ENCODE measurements around the gene UFD1. TPM values are rescaled to one million over a fixed set of nuclear protein-coding genes. Genes with fewer than 3 reads are reported as not detected.
A peak's percentile ranks its signal among the peaks of the same experiment; 100 is the strongest.

The UFD1 gene
- total and polyA plus RNA-seq, 7 experiments from 2014 or later, result 46.8 to 87.8 (median 71.8) TPM

- intact Hi-C loops (cut with micrococcal nuclease), result no loop called here
- H3K27ac ChIP-seq (ENCODE audit: low read depth, low read length), result no peak overlapping the region
- Mint-ChIP-seq H3K27ac (no peak overlapping the region), H3K9me3 (peaks cover 0 to 10% (median 5%) of the 10 kb centered on the region in 11 donors), H3K27me3 (no peaks in the 10 kb centered on the region), H3K36me3 (peaks cover 0 to 26% (median 6%) of the 10 kb centered on the region in 5 donors), H3K4me3 (no peak overlapping the region), H3K4me1 (peaks cover 4 to 13% (median 6%) of the 10 kb centered on the region in 7 donors)
- ChIA-PET CTCF (no interaction called here), POLR2A (no interaction called here)
- H3K27me3 ChIP-seq (ENCODE audit: control insufficient read depth in 2 of 2, insufficient read depth in 2 of 2, low read length in 2 of 2), result no peaks in the 10 kb centered on the region
- H3K4me3 ChIP-seq (ENCODE audit: low read length), result no peak overlapping the region
- no peaks in the 10 kb centered on the region for H3K36me3 ChIP-seq (ENCODE audit: control insufficient read depth in 2 of 3, insufficient read depth in 3 of 3, low read length in 3 of 3)
- ATAC-seq (no peak), DNase-seq (no peak)
- no peaks in the 10 kb centered on the region for H3K4me1 ChIP-seq (ENCODE audit: control insufficient read depth in 2 of 2, insufficient read depth in 2 of 2, low read length in 2 of 2)
- no peaks in the 10 kb centered on the region for H3K9me3 ChIP-seq (ENCODE audit: control insufficient read depth in 2 of 3, low read length in 3 of 3)
Observed at GRCh38 chr22:19516378-19517170, 37.6 kb upstream of the UFD1 start.

DNA sequence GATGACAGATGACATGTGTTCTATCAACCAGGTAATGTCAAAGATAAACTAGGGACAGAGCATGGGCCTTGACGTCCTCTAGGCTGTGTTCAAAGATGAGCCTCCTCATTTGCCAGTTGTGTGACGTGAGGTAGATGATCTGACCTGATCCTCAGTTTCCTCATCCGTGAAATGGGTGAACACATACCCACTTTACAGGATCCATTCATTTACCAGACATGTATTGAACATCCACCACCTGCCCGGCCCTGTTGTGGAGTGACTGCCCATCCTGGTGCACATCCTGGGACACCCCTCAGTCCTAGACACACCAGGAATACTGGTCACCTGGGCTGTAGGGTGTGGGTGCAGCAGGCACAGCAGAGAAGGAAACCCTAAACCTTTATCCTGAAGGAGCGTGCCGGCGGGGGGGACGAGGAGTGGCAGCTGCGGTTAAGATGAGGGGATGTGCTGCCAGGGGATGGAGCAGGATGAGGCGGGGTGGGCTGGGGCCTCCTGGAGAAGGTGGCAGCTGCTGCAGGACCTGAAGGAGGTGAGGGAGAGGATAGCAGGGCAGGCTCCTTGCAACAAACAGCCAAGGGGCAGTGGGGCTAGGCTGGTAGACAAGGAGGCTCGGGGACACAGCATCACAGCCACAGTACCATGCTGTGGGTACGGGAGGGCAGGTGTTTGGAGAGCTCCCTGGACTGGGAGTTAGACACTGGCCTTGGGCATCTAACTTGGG is 36.8 kb upstream of the UFD1 start:
- Histone ChIP-seq H3K9me3 (ENCODE audit: control insufficient read depth in 2 of 3, low read length in 3 of 3) (no peaks in the 10 kb centered on the region), H3K27ac (ENCODE audit: low read depth, low read length) (no peak overlapping the region), H3K27me3 (ENCODE audit: control insufficient read depth in 2 of 2, insufficient read depth in 2 of 2, low read length in 2 of 2) (no peaks in the 10 kb centered on the region), H3K4me3 (ENCODE audit: low read length) (no peak overlapping the region), H3K4me1 (ENCODE audit: control insufficient read depth in 2 of 2, insufficient read depth in 2 of 2, low read length in 2 of 2) (no peaks in the 10 kb centered on the region), H3K36me3 (ENCODE audit: control insufficient read depth in 2 of 3, insufficient read depth in 3 of 3, low read length in 3 of 3) (no peaks in the 10 kb centered on the region)
- H3K4me1 Mint-ChIP-seq, result peaks cover 4 to 13% (median 6%) of the 10 kb centered on the region in 7 donors
- peak overlapping the region in 2 of 9 donors; percentile 42 to 46 for H3K27ac Mint-ChIP-seq
- peaks cover 0 to 30% (median 6%) of the 10 kb centered on the region in 5 donors for H3K36me3 Mint-ChIP-seq
- intact Hi-C loops (cut with micrococcal nuclease), result no loop called here
- DNase-seq (no peak), ATAC-seq (no peak)
- no peak overlapping the region for H3K4me3 Mint-ChIP-seq
- H3K27me3 Mint-ChIP-seq, result no peaks in the 10 kb centered on the region
- peaks cover 0 to 10% (median 5%) of the 10 kb centered on the region in 11 donors for H3K9me3 Mint-ChIP-seq
- ChIA-PET CTCF (no interaction called here), POLR2A (no interaction called here)

GRCh38 chr22:19514831-19515565 is 36.0 kb upstream of the UFD1 start:
- intact Hi-C loops (cut with micrococcal nuclease), result no loop called here
- Histone ChIP-seq H3K4me3 (ENCODE audit: low read length) (no peak overlapping the region), H3K36me3 (ENCODE audit: control insufficient read depth in 2 of 3, insufficient read depth in 3 of 3, low read length in 3 of 3) (no peaks in the 10 kb centered on the region), H3K27me3 (ENCODE audit: control insufficient read depth in 2 of 2, insufficient read depth in 2 of 2, low read length in 2 of 2) (no peaks in the 10 kb centered on the region), H3K27ac (ENCODE audit: low read depth, low read length) (no peak overlapping the region), H3K4me1 (ENCODE audit: control insufficient read depth in 2 of 2, insufficient read depth in 2 of 2, low read length in 2 of 2) (no peaks in the 10 kb centered on the region), H3K9me3 (ENCODE audit: control insufficient read depth in 2 of 3, low read length in 3 of 3) (no peaks in the 10 kb centered on the region)
- ATAC-seq (no peak), DNase-seq (no peak)
- H3K27me3 Mint-ChIP-seq, result no peaks in the 10 kb centered on the region
- H3K9me3 Mint-ChIP-seq, result peaks cover 0 to 10% (median 5%) of the 10 kb centered on the region in 11 donors
- POLR2A ChIA-PET, result no interaction called here
- peaks cover 4 to 13% (median 6%) of the 10 kb centered on the region in 7 donors for H3K4me1 Mint-ChIP-seq
- H3K4me3 Mint-ChIP-seq, result no peak overlapping the region
- CTCF ChIA-PET, result no interaction called here
- peaks cover 0 to 31% (median 6%) of the 10 kb centered on the region in 5 donors for H3K36me3 Mint-ChIP-seq
- H3K27ac Mint-ChIP-seq, result peak overlapping the region in 4 of 9 donors; percentile 7 to 72 (median 34)

- peaks cover 0 to 31% (median 6%) of the 10 kb centered on the region in 5 donors for H3K36me3 Mint-ChIP-seq
- H3K27ac ChIP-seq (ENCODE audit: low read depth, low read length), result no peak overlapping the region
- ChIA-PET POLR2A (interaction anchor here (0.6 kb wide), 1 partner anchor 13 kb away, joined by 3 read pairs; no protein-coding TSS in a partner anchor), CTCF (no interaction called here)
- no peaks in the 10 kb centered on the region for H3K27me3 ChIP-seq (ENCODE audit: control insufficient read depth in 2 of 2, insufficient read depth in 2 of 2, low read length in 2 of 2)
- H3K9me3 ChIP-seq (ENCODE audit: control insufficient read depth in 2 of 3, low read length in 3 of 3), result no peaks in the 10 kb centered on the region
- H3K36me3 ChIP-seq (ENCODE audit: control insufficient read depth in 2 of 3, insufficient read depth in 3 of 3, low read length in 3 of 3), result no peaks in the 10 kb centered on the region
- H3K4me3 ChIP-seq (ENCODE audit: low read length), result no peak overlapping the region
- no peak for ATAC-seq
- no peaks in the 10 kb centered on the region for H3K4me1 ChIP-seq (ENCODE audit: control insufficient read depth in 2 of 2, insufficient read depth in 2 of 2, low read length in 2 of 2)
- no peak overlapping the region for H3K27ac Mint-ChIP-seq
- peaks cover 4 to 13% (median 6%) of the 10 kb centered on the region in 7 donors for H3K4me1 Mint-ChIP-seq
- peaks cover 0 to 10% (median 5%) of the 10 kb centered on the region in 11 donors for H3K9me3 Mint-ChIP-seq
- no peak for DNase-seq
- H3K27me3 Mint-ChIP-seq, result no peaks in the 10 kb centered on the region
- no peak overlapping the region for H3K4me3 Mint-ChIP-seq
- intact Hi-C loops (cut with micrococcal nuclease), result no loop called here
Observed at GRCh38 chr22:19513823-19514222, 34.8 kb upstream of the UFD1 start.

- intact Hi-C loops (cut with micrococcal nuclease), result no loop called here
- H3K27me3 ChIP-seq (ENCODE audit: control insufficient read depth in 2 of 2, insufficient read depth in 2 of 2, low read length in 2 of 2), result no peaks in the 10 kb centered on the region
- CTCF ChIA-PET, result no interaction called here
- ATAC-seq (no peak), DNase-seq (no peak)
- H3K4me3 ChIP-seq (ENCODE audit: low read length), result no peak overlapping the region
- no peaks in the 10 kb centered on the region for H3K27me3 Mint-ChIP-seq
- no peak overlapping the region for H3K27ac Mint-ChIP-seq
- H3K9me3 Mint-ChIP-seq, result peaks cover 0 to 10% (median 5%) of the 10 kb centered on the region in 11 donors
- peaks cover 0 to 31% (median 6%) of the 10 kb centered on the region in 5 donors for H3K36me3 Mint-ChIP-seq
- H3K36me3 ChIP-seq (ENCODE audit: control insufficient read depth in 2 of 3, insufficient read depth in 3 of 3, low read length in 3 of 3), result no peaks in the 10 kb centered on the region
- POLR2A ChIA-PET, result no interaction called here
- H3K9me3 ChIP-seq (ENCODE audit: control insufficient read depth in 2 of 3, low read length in 3 of 3), result no peaks in the 10 kb centered on the region
- H3K27ac ChIP-seq (ENCODE audit: low read depth, low read length), result no peak overlapping the region
- H3K4me1 ChIP-seq (ENCODE audit: control insufficient read depth in 2 of 2, insufficient read depth in 2 of 2, low read length in 2 of 2), result peaks cover 0 to 4% of the 10 kb centered on the region in 2 donors
- H3K4me3 Mint-ChIP-seq, result no peak overlapping the region
- peaks cover 7 to 16% (median 10%) of the 10 kb centered on the region in 7 donors for H3K4me1 Mint-ChIP-seq
Observed at GRCh38 chr22:19510919-19511341, 31.9 kb upstream of the UFD1 start.

DNA sequence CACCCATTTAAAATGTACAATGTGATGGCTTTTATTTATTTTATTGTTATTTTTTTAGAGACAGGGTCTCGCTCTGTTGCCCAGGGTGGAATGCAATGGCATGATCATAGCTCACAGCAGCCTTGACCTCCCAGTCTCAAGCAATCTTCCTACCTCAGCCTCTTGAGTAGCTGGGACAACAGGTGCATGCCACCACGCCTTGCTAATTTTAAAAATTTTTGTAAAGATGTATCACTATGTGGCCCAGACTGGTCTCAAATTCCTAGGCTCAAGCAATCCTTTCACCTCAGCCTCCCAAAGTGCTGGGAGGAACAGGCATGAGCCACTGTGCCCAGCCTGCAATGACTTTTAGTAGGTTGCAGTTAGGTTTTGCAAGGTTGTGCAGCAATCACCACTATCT is 30.9 kb upstream of the UFD1 start:
- H3K27ac ChIP-seq (ENCODE audit: low read depth, low read length), result no peak overlapping the region
- no peaks in the 10 kb centered on the region for H3K27me3 Mint-ChIP-seq
- peaks cover 17 to 20% (median 18%) of the 10 kb centered on the region in 7 donors for H3K4me1 Mint-ChIP-seq
- intact Hi-C loops (cut with micrococcal nuclease), result no loop called here
- POLR2A ChIA-PET, result no interaction called here
- peaks cover 0 to 14% of the 10 kb centered on the region in 2 donors for H3K4me1 ChIP-seq (ENCODE audit: control insufficient read depth in 2 of 2, insufficient read depth in 2 of 2, low read length in 2 of 2)
- DNase-seq (no peak), ATAC-seq (no peak)
- H3K27ac Mint-ChIP-seq, result no peak overlapping the region
- H3K9me3 Mint-ChIP-seq, result peaks cover 0 to 10% (median 5%) of the 10 kb centered on the region in 11 donors
- H3K4me3 ChIP-seq (ENCODE audit: low read length), result no peak overlapping the region
- H3K36me3 ChIP-seq (ENCODE audit: control insufficient read depth in 2 of 3, insufficient read depth in 3 of 3, low read length in 3 of 3), result no peaks in the 10 kb centered on the region
- CTCF ChIA-PET, result interaction anchor here (0.6 kb wide), 1 partner anchor 1453 kb away, joined by 3 read pairs; no protein-coding TSS in a partner anchor
- no peaks in the 10 kb centered on the region for H3K27me3 ChIP-seq (ENCODE audit: control insufficient read depth in 2 of 2, insufficient read depth in 2 of 2, low read length in 2 of 2)
- H3K4me3 Mint-ChIP-seq, result no peak overlapping the region
- peaks cover 0 to 28% (median 6%) of the 10 kb centered on the region in 5 donors for H3K36me3 Mint-ChIP-seq
- no peaks in the 10 kb centered on the region for H3K9me3 ChIP-seq (ENCODE audit: control insufficient read depth in 2 of 3, low read length in 3 of 3)
